ENCODE results near the gene MYO5A.

MYO5A gene

DNA sequence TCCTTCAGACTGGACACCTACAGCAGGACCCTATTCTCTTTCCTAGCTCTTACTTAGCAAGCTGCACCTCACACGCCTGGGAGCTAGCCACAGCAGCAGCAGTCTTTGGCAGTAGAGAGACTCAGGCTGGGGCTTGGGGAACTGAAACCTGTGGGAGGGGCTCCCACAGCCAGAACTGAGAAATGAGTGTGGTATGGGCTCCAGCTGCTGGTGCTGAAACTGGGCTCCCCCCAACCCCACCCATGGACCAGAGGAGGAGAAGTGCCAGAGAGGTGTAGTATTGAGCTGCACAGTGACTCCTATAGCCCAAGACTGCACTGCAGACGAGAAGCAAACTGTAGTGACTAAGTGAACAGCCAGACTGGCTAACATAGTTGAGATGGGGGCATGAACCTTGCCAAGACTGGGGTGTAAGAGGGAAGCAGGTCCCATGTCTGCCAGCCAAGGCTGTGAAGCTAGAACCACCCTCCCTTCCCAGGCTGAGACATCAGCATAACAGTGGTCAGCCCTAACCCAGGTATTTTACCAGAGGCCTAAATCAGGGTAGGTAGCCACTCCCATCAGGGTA, 62.5 kb downstream of the MYO5A start:
- TF ChIP-seq SIN3A (IDR thresholded peaks at IDR 0.05; ENCODE audit: borderline replicate concordance, insufficient read depth, low read length) (no peak), REST (IDR thresholded peaks at IDR 0.05; ENCODE audit: insufficient read depth in 1 of 2, low read depth in 2 of 2, low read length in 2 of 2) (no peak), FOXP2 (optimal IDR thresholded peaks at IDR 0.05; ENCODE audit: borderline replicate concordance, extremely low read depth, extremely low read length, insufficient read depth) (no peak), TAF1 (IDR thresholded peaks at IDR 0.05; ENCODE audit: borderline replicate concordance, insufficient read depth, low read length) (no peak), POLR2AphosphoS5 (IDR thresholded peaks at IDR 0.05; ENCODE audit: low read depth, low read length) (no peak)

DNA sequence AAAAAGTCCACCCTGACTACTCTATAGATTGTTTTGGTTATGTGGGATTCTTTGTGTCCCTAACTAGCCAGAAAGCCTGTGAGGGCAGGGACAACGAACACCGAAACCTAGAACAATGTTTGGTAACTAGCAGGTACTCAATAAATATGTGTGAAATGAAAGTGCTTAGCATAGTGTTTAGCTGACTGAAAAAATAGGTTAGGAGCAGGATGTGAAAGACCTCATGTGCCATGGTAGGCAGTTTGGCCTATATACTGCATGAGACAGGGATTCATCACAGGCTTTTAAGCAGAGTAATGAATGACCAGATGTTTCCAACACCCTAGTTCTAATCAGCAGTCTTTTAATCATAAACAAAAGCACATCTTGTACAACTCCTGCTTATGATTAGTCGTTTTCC, 64.2 kb downstream of the MYO5A start:
- no peak for TF ChIP-seq REST (IDR thresholded peaks at IDR 0.05; ENCODE audit: insufficient read depth in 1 of 2, low read depth in 2 of 2, low read length in 2 of 2)
- TF ChIP-seq TAF1 (IDR thresholded peaks at IDR 0.05; ENCODE audit: borderline replicate concordance, insufficient read depth, low read length) = no peak
- no peak for TF ChIP-seq SIN3A (IDR thresholded peaks at IDR 0.05; ENCODE audit: borderline replicate concordance, insufficient read depth, low read length)
- no peak for TF ChIP-seq FOXP2 (optimal IDR thresholded peaks at IDR 0.05; ENCODE audit: borderline replicate concordance, extremely low read depth, extremely low read length, insufficient read depth)
- TF ChIP-seq POLR2AphosphoS5 (IDR thresholded peaks at IDR 0.05; ENCODE audit: low read depth, low read length) = no peak

GRCh38 chr15:52464040-52464439, 64.6 kb downstream of the MYO5A start:
- TF ChIP-seq REST (IDR thresholded peaks at IDR 0.05; ENCODE audit: insufficient read depth in 1 of 2, low read depth in 2 of 2, low read length in 2 of 2) = no peak
- no peak for TF ChIP-seq POLR2AphosphoS5 (IDR thresholded peaks at IDR 0.05; ENCODE audit: low read depth, low read length)
- TF ChIP-seq FOXP2 (optimal IDR thresholded peaks at IDR 0.05; ENCODE audit: borderline replicate concordance, extremely low read depth, extremely low read length, insufficient read depth) = no peak
- no peak for TF ChIP-seq SIN3A (IDR thresholded peaks at IDR 0.05; ENCODE audit: borderline replicate concordance, insufficient read depth, low read length)
- TF ChIP-seq TAF1 (IDR thresholded peaks at IDR 0.05; ENCODE audit: borderline replicate concordance, insufficient read depth, low read length) = no peak

- no peak for TF ChIP-seq TAF1 (IDR thresholded peaks at IDR 0.05; ENCODE audit: borderline replicate concordance, insufficient read depth, low read length)
- TF ChIP-seq REST (IDR thresholded peaks at IDR 0.05; ENCODE audit: insufficient read depth in 1 of 2, low read depth in 2 of 2, low read length in 2 of 2) = no peak
These were observed 65.0 kb downstream of the MYO5A start for GRCh38 chr15:52463638-52464037.

GRCh38 chr15:52462806-52463360, 65.8 kb downstream of the MYO5A start:
- TF ChIP-seq FOXP2 (optimal IDR thresholded peaks at IDR 0.05; ENCODE audit: borderline replicate concordance, extremely low read depth, extremely low read length, insufficient read depth) = no peak
- no peak for TF ChIP-seq REST (IDR thresholded peaks at IDR 0.05; ENCODE audit: insufficient read depth in 1 of 2, low read depth in 2 of 2, low read length in 2 of 2)
- no peak for TF ChIP-seq TAF1 (IDR thresholded peaks at IDR 0.05; ENCODE audit: borderline replicate concordance, insufficient read depth, low read length)
- TF ChIP-seq SIN3A (IDR thresholded peaks at IDR 0.05; ENCODE audit: borderline replicate concordance, insufficient read depth, low read length) = no peak
- no peak for TF ChIP-seq POLR2AphosphoS5 (IDR thresholded peaks at IDR 0.05; ENCODE audit: low read depth, low read length)

All from PFSK-1 (cell line).